HG03139 (cell line): ENCODE data around the gene IP6K3.

Experiments used
- ATAC-seq: cut with Tn5 transposase; IDR thresholded peaks from one replicate; pipeline ENCODE4 v1.9.1; 2021; ENCODE audit not compliant: unreplicated experiment

The IP6K3 gene

DNA sequence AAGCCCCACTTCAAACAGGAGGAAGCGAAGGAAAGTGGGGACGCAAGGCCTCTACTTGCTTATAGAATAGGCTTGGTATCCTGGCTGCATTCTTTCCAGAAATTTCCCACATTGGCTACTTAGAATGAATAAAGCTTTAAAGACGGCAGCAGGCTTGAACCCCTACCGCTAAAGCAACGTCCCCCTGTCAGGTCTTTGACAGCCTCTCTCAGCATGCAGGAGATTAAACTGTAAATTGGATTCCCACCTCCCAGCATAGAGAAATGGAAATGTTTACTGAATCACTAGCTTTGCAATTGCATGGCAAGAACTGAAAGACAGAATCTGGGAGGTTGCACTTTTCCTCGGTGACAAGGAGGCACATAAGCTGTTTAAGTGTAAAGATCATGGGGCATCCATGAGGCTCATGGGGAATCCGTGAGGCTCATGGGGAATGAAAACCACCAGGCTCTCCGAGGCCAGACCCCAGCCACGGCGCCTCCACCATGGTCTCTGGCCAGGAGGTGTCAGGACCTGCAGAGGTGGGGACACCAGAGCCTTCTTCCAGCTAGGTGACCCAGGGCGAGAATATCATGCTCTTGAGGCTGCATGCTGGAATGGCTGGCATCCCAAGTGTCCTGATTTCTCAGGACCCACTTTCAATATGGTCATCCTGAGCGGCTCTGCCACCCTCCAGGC lies 31.9 kb upstream of the IP6K3 start:
- ATAC-seq, result no peak

DNA sequence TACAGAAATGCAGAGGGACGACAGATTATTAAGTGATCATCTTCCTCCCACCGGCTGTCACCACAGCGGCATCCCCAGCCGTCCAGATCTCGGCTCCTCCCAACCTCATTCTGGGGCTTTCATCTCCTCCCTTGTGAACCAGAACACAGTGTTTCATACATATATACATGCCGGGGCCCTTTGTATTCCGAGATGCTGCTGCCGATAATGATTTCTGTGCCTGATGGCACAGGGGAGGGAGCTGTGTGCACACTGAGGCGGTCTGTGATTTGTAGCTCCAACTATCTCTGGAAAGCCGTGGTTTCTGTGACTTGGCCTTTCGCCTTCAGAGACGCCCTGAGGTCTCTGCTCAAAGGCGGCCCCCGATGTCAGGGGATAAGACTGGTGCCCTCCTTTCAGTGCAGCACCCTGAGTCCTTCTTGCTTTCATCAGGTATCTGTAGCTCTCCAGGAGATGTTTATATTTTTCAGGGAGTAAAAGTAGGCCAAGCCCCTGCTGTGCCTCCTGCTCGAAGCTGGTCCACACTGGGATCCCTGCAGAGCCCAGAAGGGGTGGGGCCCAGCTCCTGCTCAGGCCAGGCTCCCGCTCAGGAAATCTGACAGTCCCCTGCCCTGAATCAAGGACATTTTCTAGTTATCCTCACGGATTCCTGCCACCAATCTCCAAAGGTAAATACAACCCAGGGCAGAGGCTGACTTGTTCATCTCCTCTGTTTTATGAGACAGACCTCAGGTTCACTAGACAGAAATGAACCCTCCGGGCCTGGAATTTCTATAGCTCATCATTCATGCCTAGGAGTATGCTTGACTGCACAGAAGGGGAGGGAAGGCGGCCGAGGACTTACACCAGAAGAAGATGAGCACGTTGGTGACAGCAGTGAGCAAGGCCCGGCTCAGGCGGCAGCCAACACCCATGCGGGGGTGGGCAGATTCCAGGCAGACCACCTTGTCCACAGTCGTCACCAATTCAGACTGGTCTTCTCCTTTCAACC lies 31.0 kb upstream of the IP6K3 start:
- no peak for ATAC-seq

DNA sequence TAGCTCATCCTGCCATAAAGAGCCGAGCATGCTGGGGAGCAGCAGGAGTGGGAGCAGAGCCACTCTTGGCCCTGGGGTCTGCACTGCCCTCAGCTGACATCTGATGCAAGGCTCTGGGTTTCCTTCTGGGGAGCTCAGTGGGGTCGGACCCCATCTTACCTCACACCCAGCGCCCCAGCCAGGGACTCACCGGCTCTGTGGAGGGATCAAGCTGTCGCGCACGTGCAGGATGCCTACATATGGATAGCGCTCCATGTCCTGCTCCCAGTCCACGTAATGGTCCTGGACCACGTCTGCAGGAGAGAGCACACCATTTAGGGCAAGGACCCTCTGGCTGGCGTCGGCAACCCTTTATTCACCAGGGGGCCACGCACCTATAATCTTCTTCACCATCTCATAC lies 30.1 kb upstream of the IP6K3 start:
- no peak for ATAC-seq

DNA sequence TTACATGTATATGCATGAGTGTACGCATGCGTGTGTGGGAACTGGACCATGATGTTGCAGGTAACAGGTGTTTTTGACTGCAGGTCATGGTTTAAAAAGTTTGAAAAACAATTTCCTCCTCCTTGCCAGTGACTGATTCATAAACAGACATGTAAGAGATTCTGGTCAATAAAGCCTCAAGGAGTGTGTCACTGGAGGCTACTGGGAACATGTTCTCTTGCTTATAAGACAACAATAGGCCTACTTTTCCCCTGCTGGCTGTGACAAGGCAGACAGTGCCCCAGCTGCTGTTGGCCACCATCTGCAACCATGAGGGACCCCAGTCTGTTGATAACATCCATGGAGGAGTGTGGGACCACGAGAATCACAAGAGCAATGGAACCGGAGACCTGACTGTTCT lies 29.5 kb upstream of the IP6K3 start:
- ATAC-seq, result no peak

DNA sequence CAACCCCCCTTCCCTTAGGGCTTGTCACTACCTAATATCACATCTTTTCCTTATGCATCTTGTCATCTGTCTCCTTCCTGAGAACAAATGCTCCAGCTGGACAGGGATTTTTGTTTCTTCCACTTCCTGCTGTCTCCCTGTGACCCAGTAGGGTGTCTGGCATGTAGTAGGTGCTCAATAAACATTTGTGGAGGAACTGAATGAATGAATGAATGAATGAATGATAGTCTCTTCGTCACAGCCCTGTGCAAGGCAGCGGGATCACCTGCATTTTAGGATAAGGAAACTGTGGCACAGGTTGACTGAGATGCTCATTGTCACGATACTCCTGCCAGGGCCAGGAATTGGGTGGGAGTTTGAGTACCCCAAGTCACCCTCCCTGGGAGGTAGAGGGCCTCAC lies 28.1 kb upstream of the IP6K3 start:
- ATAC-seq, result no peak

DNA sequence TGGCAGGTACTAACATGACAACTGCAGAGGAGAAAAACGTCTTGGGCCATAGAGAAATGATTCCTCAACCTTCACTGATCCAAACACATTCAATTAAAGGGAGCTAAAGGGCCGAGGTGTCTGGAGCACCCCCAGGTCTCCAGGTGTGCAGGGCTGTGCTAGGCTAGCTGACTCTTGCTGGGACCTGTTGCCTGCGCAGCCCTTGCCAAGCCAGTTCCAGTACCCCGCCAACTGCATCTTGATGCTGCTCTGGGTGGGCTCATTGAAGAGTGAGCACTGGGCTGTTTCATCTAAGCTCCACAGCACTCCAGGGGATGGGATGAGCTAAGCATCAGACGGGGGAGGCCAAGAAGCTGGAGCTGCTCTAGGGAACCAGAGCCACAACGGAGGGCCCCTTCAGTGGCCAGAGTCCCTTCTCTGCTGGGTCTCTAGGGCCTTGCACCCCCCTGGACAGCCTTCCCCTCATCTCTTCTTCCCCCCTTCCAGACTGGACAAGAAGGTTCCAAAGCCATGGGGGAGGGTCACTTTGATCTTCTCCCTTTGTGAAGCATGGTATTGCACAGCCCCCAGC lies 26.3 kb upstream of the IP6K3 start:
- no peak for ATAC-seq

DNA sequence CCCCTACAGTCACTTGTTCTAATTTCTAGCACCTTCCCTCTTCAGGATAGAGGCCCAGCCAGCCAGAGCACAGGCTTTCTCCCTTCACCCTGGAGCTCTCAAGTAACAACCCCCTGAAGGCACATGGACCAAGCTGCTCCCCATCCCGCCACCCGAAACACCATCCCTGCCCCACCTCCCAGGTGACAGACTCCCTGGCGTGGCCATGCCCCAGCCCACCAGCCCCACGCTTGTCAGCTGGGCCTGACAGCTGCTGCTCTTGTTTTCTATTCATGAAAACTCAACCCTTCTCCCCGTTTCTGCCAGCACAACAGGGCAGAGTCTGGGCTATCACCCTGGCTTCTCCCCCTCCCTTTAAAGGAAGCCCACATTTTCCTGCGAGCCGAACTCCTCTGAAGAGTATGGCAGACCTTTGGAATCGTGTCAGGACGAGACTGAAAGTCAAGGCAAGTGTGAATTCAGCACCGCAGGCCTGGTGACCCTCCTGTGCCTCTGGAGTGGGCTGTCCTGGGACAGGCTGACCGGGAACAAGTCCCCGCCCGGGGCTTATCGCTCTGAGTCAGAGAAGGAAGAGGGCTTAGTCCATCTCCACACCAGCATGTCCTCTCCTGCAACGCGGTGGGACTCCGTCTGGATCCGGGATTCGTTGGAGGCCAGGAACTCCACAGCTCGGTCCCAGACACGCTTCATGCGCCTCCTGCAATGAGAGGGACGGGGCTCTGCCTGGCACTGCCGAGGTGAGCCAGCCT lies 25.6 kb upstream of the IP6K3 start:
- ATAC-seq, result no peak

DNA sequence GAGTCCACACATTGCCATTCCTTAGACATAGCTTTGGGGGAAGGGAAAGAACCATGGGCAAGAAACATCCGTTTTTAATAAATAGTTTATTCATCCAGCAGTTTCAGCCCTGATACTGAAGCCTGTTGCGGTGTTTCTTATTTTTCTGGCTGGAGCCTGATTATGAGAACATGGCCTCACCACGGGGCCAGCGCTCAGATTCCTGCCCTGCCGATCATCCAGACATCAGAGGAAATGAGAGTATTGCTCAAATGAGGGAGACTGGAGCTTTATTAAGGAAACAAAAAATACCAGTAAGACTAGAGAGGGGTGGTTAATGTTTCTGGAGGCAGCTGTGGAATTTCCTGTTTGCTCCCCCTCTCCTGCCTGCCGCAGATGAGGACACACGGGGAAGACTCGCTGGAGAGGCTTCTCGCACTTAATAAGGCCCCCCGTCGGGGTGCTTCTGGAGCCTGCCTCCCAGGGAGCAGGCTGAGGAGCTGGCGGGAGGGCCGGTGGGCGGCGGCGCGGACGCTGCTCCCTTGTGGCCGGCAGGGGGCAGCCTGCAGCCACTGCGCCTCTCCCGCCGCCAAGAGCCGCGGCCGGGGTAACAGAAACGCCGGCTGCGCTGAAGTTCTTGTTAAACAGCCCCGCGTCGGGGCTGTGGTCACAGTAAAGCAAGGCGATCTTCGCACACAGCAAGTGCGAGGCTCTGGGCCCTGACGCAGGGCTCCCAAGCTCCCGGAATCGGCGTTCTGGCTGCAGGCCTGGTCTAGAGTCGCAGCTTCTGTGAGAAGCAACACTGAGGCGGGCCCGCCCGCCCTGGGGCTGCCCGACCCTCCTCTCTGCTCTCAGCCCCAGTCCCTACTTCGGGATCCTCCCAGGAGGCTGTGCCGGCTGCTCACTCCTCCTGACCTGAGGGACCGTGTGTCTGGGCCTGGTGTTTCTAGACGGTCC lies 24.7 kb upstream of the IP6K3 start:
- ATAC-seq, result no peak

DNA sequence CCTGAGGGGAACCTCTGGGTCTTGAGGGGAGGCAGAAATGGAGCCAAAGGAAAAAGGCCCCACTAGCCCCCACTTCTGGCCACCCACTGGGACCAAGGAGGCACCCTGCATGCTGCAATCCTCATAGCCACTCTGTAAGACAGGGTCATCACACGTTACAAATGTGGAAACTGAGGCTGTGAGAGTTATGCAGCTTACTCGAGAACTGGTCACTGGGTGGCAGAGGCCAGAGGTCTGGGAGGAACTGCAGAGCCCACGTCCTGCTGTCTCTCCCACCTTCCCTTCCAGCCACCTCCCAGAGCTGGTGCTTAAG lies 24.1 kb upstream of the IP6K3 start:
- no peak for ATAC-seq

DNA sequence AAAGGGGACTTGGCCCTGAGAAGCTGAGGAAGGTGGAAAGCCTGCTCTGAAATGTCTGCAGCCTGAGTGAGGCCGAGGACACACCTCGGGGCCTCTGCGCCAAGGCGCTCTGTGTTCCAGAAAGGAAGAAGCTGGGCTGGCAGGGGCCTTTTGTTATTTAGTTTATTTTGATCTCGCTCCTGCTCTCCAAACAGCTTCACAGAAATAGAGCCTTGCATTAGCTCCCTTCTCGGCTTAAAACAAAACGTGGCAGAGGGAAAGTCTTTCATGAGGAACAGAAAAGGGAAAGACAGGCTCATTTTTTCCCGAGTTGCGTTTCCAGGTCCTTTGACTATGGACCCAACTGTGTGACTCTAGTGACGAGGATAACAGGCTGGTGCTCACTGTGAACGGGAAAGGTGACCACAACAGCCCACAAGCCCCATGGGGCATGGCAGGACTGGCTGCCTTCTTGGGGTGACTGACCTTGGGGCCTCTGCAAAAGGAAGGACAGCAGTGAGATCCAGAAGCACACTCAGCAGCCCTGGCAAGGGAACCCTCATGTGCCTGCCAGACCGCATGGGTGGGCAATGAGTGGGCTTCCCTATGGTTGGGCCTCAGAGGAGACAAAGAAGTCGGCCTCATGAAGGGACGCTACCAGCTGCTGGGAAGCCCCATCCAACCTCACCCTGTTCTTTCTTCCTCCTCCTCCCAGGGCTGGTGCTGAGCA lies 23.6 kb upstream of the IP6K3 start:
- ATAC-seq, result no peak

DNA sequence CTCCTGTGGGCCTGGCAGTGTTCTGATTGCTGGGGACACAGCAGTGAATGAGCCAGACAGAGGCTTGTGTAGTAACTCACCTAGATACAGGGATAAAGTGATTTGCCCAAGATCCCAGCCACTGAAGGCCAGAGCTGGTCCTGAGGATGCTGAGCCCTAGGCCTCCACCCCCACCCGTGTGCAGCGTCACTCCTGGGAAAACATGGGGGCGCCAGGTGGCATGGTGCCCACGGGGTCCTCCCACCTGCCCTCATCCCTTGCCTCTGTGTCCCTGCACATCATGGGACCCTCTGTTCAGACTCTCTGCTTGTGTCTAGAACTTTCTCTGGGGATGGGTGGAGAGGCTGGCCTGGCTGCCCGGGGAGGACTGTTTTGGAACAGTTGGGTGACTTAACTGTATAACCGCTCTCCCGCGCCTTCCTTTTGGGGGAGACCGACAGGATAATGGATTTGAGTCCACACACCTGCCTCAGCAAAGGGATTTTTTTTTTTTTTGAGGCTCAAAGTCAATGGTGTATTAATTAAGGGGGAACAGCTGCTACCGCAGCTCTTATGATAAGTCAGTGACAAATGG lies 22.6 kb upstream of the IP6K3 start:
- no peak for ATAC-seq

DNA sequence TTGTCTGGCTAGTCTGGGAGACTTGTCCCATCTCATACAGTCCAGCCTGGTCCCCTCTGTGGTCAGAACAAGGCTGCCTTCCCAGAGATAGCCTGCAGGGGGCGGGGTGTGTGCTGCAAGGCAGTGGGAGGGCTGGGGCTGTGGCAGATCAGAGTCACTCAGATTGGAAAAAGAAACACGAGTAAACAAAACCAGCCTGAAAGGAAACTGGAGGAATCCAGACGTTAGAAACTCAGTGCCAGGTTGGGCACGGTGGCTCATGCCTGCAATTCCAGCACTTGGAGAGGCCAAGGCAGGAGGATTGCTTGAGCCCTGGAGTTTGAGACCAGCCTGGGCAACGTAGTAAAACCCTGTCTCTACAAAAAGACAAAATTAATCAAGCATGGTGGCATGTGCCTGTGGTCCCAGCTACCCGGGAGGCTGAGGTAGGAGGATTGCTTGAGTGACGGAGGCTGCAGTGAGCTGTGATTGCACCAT lies 22.0 kb upstream of the IP6K3 start:
- ATAC-seq, result no peak

DNA sequence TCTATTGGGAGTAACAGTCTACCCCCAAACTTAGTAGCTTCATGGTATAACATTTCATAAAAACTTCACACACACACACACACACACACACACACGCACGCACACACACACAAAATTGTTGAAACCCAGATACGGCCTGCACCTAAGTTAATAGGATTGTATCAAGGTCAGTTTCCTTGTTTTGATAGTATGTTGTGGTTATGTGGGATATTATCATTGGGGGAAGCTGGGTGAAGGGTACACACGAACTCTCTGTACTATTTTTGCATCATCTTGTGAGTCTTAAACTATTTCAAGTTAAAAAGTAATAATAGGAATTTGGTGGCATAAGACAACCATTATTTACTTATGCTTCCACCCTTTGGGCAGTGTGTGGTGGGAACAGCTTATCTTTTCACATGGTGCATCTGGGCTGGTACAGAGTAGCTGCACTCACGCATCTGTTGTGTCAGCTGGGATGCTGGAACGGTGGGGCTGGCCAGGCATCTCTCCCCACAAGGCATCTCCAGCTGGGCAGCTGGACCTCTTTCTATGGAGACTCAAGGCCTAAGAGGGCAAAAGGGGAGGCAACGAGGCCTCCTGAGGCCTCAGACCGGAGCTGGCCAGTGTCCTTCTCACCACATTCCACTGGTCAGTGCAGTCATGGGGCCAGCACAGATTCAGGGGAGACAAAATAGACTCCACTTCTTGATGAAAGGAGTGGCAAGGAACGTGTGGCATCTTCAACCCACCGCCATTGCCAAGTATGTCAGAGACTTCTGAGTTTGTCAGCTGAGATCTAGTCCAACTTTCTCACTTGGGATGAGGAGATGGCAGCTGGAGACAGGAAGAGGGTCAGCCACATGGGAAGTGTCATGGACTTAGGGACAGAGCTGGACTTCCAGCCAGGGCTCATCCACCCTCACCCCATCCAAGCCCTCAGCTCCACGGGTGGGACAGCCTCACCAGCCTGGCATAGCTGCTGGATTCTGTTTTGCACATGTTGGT lies 20.5 kb upstream of the IP6K3 start:
- no peak for ATAC-seq

DNA sequence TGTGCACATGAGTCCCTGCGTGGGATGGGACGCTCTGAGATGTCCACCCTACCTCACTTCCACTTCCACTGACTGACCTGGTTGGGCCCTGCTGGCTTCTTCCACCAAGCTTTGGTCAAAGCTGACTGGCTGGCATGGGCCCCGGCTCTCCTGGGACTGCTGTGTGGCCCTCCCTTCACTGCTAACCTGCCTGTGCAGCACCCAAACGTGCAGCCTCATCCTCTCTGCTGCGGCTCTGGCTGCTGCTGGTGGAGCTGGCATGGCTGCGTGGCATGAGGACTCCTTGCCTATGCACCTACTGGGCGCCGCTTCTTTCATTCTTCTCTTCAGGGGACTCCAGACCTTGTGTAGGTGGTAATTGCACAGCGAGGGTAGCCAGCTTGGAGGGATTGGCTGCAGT lies 18.7 kb upstream of the IP6K3 start:
- ATAC-seq, result no peak

DNA sequence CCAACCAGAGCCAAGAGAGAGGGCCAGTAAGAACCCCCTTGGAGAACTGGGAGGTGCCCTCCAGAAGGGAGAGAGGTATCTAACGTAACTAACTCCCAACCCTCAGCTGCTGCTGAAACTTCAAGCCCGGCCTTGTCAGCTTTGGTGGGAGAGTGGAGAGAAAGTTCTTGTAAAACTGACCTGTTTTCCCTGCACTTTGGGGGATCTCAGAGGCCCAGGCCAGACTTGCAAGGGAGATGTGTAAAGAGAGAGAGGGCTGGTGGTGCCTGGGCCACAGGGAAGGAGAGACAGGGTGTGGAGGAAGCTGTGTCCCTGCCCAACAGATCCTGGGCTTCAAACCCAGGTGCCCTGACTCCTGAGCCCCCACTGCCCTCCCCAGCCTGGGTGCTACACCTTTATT lies 17.3 kb upstream of the IP6K3 start:
- no peak for ATAC-seq

DNA sequence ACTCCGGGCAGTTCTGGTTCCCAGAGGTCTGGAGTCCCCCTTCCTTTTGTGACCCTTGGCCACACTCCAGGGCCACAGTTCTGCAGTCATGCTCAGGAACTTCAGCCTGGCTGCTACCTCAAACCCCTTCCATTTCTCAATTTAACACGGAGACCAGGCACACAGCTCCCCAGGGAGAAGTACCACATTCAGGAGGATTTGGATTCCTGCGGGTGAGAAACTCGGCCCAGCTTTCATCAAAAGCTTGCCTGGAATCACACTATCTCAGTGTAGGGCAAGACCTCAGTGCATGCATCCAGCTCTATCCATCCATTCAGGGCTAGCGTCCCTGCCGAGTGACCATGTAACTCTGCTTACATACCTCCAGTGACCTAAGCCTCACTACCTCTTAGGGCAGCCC lies 16.8 kb upstream of the IP6K3 start:
- ATAC-seq, result no peak

DNA sequence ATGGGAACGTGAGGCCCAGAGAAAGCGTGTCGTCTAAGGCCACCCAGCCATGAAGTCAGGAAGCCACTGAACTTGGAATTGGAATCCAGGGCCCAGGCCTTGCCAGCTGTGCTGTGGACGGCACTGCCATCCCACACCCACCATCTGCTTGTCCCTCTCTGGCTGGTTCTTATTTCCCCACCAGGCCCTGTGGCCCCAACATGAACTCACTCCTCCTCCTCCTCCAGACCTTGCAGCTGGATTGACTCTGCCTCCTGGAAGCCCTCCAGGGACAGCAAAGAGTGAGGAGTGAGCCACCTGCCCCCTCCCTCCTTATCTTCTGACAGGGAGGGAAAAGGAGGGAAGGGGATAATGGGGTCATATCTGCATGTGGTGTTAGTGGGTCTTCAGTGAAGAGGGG lies 16.0 kb upstream of the IP6K3 start:
- ATAC-seq, result no peak
